HepG2 (cell line): ENCODE data around the gene ZNF30. TPM values are rescaled to one million over a fixed set of nuclear protein-coding genes. Genes with fewer than 3 reads are reported as not detected.

Experiments
- EZH2 ChIP-seq: conservative IDR thresholded peaks from 2 replicates; pipeline ENCODE4 v1.6.1; 2012; ENCODE audit warnings: mild to moderate bottlenecking, low read depth, low read length, moderate library complexity
- GATA4 ChIP-seq: sonication (generic); IDR thresholded peaks from 2 replicates; pipeline ENCODE4 v1.6.1; 2016; ENCODE audit warnings: antibody characterized with exemption, low read depth, borderline replicate concordance
- HDAC2 ChIP-seq: sonication (generic); formaldehyde crosslinking; IDR thresholded peaks from 2 replicates; pipeline ENCODE4 v1.4.0; 2020; ENCODE audit warnings: missing genetic modification reagents
- KDM1A ChIP-seq: IDR thresholded peaks from 2 replicates; pipeline ENCODE4 v1.6.1; 2016; ENCODE audit warnings: missing compliant biosample characterization
- KLF15 ChIP-seq: sonication (generic); formaldehyde crosslinking; IDR thresholded peaks from 2 replicates; pipeline ENCODE4 v1.8.1; 2023; ENCODE audit warnings: borderline replicate concordance, mild to moderate bottlenecking, inconsistent platforms, missing genetic modification reagents, mixed read lengths
- MED1 ChIP-seq: sonication (generic); formaldehyde crosslinking; IDR thresholded peaks from 2 replicates; pipeline ENCODE4 v1.4.0; 2020; ENCODE audit warnings: missing genetic modification reagents
- MTF2 ChIP-seq: sonication (generic); formaldehyde crosslinking; IDR thresholded peaks from 2 replicates; pipeline ENCODE4 v1.5.0; 2020; ENCODE audit warnings: missing genetic modification reagents, borderline replicate concordance
- NKX3-1 ChIP-seq: sonication (generic); formaldehyde crosslinking; IDR thresholded peaks from 2 replicates; pipeline ENCODE4 v1.5.0; 2020; ENCODE audit warnings: missing genetic modification reagents
- PAX8 ChIP-seq: sonication (generic); formaldehyde crosslinking; IDR thresholded peaks from 2 replicates; pipeline ENCODE4 v1.8.0; 2022; ENCODE audit warnings: mild to moderate bottlenecking, missing genetic modification reagents, borderline replicate concordance
- PHF21A ChIP-seq: sonication (generic); formaldehyde crosslinking; IDR thresholded peaks from 2 replicates; pipeline ENCODE4 v1.5.0; 2020; ENCODE audit warnings: mild to moderate bottlenecking, missing genetic modification reagents
- PHF8 ChIP-seq: sonication (generic); formaldehyde crosslinking; IDR thresholded peaks from 2 replicates; pipeline ENCODE4 v1.5.0; 2020; ENCODE audit warnings: missing genetic modification reagents
- RFX1 ChIP-seq: fragments of 450-650 bp; IDR thresholded peaks from 2 replicates; pipeline ENCODE4 v1.6.1; 2017
- RXRA ChIP-seq: sonication (generic); formaldehyde crosslinking; IDR thresholded peaks from 2 replicates; pipeline ENCODE4 v1.5.1; 2020; ENCODE audit warnings: missing genetic modification reagents
- SALL2 ChIP-seq: sonication (generic); formaldehyde crosslinking; IDR thresholded peaks from 2 replicates; pipeline ENCODE4 v1.8.1; 2023; ENCODE audit warnings: mild to moderate bottlenecking, missing genetic modification reagents, inconsistent platforms
- TOPORS ChIP-seq: sonication (generic); formaldehyde crosslinking; IDR thresholded peaks from 2 replicates; pipeline ENCODE4 v1.8.0; 2023; ENCODE audit warnings: mild to moderate bottlenecking, missing genetic modification reagents
- ZBTB7B ChIP-seq: sonication (generic); formaldehyde crosslinking; IDR thresholded peaks from 2 replicates; pipeline ENCODE4 v1.4.0; 2020; ENCODE audit warnings: missing genetic modification reagents
- ZFY ChIP-seq: sonication (generic); formaldehyde crosslinking; IDR thresholded peaks from 2 replicates; pipeline ENCODE4 v1.4.0; 2020; ENCODE audit warnings: missing genetic modification reagents
- ZNF230 ChIP-seq: sonication (generic); formaldehyde crosslinking; IDR thresholded peaks from 2 replicates; pipeline ENCODE4 v1.4.0; 2020; ENCODE audit warnings: mild to moderate bottlenecking, missing genetic modification reagents
- ZNF235 ChIP-seq: sonication (generic); formaldehyde crosslinking; IDR thresholded peaks from 2 replicates; pipeline ENCODE4 v1.8.1; 2023; ENCODE audit warnings: mild to moderate bottlenecking, missing genetic modification reagents, borderline replicate concordance
- ZNF256 ChIP-seq: sonication (generic); formaldehyde crosslinking; conservative IDR thresholded peaks from 2 replicates; pipeline ENCODE4 v1.4.0; 2020; ENCODE audit warnings: missing genetic modification reagents
- ZNF556 ChIP-seq: sonication (generic); formaldehyde crosslinking; IDR thresholded peaks from 2 replicates; pipeline ENCODE4 v1.4.0; 2020; ENCODE audit warnings: mild to moderate bottlenecking, missing genetic modification reagents, borderline replicate concordance
- ZNF674 ChIP-seq: sonication (generic); formaldehyde crosslinking; IDR thresholded peaks from 2 replicates; pipeline ENCODE4 v1.5.0; 2020; ENCODE audit warnings: low read depth, mild to moderate bottlenecking, missing genetic modification reagents
- ZNF7 ChIP-seq: IDR thresholded peaks from 2 replicates; pipeline ENCODE4 v1.6.1; 2016; ENCODE audit warnings: missing biosample characterization, missing genetic modification reagents
- ZNF788 ChIP-seq: sonication (generic); formaldehyde crosslinking; IDR thresholded peaks from 2 replicates; pipeline ENCODE4 v1.5.0; 2020; ENCODE audit warnings: mild to moderate bottlenecking, missing genetic modification reagents, borderline replicate concordance
- ZNF816 ChIP-seq: sonication (generic); formaldehyde crosslinking; IDR thresholded peaks from 2 replicates; pipeline ENCODE4 v1.8.0; 2022; ENCODE audit warnings: missing genetic modification reagents, mild to moderate bottlenecking, borderline replicate concordance
- polyA plus RNA-seq, 8 experiments: library from polyadenylated mRNA; depleted of rRNA in 3 of 8; stranded (reverse) in 7 of 8; unstranded in 1 of 8; fragments of >200 nt; fragmentation: Illumina TruSeq in 4 of 8; extraction: Trizol in 4 of 8; gene quantifications; 2 replicates each; pipeline versions ENCODE4 v1.2.1 to v1.2.3, GENCODE V29; 2011 to 2016; ENCODE audit warnings: low read depth in 4 of 8, missing spikeins in 1 of 8, mixed read lengths in 1 of 8; ENCODE audit not compliant: insufficient read depth in 1 of 8
- total RNA-seq, 5 experiments: library from RNA; depleted of rRNA; stranded (reverse); fragments of >200 nt; fragmentation: Illumina TruSeq; extraction: Trizol; gene quantifications; 2 replicates each; pipeline ENCODE4 v1.2.3, GENCODE V29; 2016; ENCODE audit warnings: low read depth in 1 of 5
- TF ChIP-seq, protein P1 (sequence below): IDR thresholded peaks from 2 replicates; pipeline ENCODE4 v1.6.1; 2016; ENCODE audit warnings: low read depth, control low read depth
- TF ChIP-seq, protein P2 (sequence below): sonication (generic); formaldehyde crosslinking; IDR thresholded peaks from 2 replicates; pipeline ENCODE4 v1.5.0; 2020; ENCODE audit warnings: missing genetic modification reagents
- TF ChIP-seq, protein P3 (sequence below): sonication (generic); formaldehyde crosslinking; IDR thresholded peaks from 2 replicates; pipeline ENCODE4 v1.5.1; 2020; ENCODE audit warnings: missing genetic modification reagents, mild to moderate bottlenecking, borderline replicate concordance

ZNF30 gene
- total and polyA plus RNA-seq, 2 of the 13 experiments (the other 11 are each of a cell fraction or from before 2014, with no cell fraction given), result 2.3 to 4.4 TPM

DNA sequence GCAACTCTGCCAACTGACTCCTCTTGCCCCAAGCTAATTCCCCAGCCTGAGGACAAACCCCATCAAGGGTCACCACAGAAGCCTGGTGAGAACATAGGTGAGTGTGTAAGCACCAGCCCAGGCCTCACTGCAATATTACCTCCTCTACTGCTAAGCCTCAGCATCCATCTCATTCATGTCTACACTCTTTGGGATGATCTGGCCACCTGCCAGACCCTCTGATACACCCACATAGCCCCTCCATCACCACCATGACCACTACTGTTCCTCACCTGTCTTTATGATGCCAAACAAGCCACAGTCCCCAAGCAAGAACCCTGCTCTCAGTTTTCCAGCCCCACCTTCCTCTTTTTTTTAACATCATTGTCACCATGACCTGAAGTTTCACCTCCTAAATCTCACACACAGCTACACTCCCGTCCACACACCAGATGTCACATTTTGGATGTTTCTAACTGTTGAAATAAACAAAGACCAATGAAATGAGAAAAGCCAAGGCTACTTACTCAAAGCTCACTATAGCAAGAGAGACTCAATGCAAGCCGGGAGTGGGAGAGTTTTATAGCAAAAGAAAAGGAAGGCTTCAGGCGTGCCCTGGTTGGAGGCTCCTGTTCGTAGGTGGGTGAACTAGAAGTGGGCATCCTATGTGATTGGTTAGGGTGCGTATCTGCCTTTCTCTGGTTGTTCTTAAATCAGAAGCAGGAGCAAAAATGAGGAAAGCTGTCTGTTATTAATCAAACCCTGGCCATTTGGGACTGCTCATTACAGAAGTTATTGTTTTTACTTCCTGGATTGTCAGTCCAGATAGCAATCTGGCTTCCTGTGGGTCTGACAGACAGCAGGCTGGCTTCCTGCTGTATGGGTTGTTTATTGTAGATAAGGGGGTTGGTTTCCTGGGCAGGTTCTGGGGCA is 35.3 kb downstream of the ZNF30 start (continued):
- TF ChIP-seq ZNF556 (peak; percentile 19; the same call in 1 of the 2 replicates), HDAC2 (CRISPR knock-in tag) (peak; percentile 82), ZNF7 (CRISPR knock-in tag) (no peak), MTF2 (CRISPR knock-in tag) (no peak), PAX8 (CRISPR knock-in tag) (no peak), NKX3-1 (CRISPR knock-in tag) (no peak), KLF15 (CRISPR knock-in tag) (no peak), ZNF788 (CRISPR knock-in tag) (peak; percentile 20; the same call in 1 of the 2 replicates), MED1 (CRISPR knock-in tag) (peak; percentile 87), KDM1A (CRISPR knock-in tag) (no peak), SALL2 (CRISPR knock-in tag) (no peak), ZNF256 (CRISPR knock-in tag) (no peak), PHF8 (CRISPR knock-in tag) (no peak), ZNF230 (CRISPR knock-in tag) (no peak), TOPORS (no peak), ZNF816 (no peak; the same call in 1 of the 2 replicates), RXRA (CRISPR knock-in tag) (no peak), ZNF674 (CRISPR knock-in tag) (no peak), EZH2 (no peak), PHF21A (CRISPR knock-in tag) (peak; percentile 54; the same call in 1 of the 2 replicates), RFX1 (no peak), ZFY (CRISPR knock-in tag) (no peak), ZBTB7B (CRISPR knock-in tag) (no peak), GATA4 (peak; percentile 91; the same call in 1 of the 2 replicates), ZNF235 (CRISPR knock-in tag) (no peak)
- TF ChIP-seq, protein P1, sequence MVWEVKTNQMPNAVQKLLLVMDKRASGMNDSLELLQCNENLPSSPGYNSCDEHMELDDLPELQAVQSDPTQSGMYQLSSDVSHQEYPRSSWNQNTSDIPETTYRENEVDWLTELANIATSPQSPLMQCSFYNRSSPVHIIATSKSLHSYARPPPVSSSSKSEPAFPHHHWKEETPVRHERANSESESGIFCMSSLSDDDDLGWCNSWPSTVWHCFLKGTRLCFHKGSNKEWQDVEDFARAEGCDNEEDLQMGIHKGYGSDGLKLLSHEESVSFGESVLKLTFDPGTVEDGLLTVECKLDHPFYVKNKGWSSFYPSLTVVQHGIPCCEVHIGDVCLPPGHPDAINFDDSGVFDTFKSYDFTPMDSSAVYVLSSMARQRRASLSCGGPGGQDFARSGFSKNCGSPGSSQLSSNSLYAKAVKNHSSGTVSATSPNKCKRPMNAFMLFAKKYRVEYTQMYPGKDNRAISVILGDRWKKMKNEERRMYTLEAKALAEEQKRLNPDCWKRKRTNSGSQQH, result no peak
- TF ChIP-seq, protein P2, sequence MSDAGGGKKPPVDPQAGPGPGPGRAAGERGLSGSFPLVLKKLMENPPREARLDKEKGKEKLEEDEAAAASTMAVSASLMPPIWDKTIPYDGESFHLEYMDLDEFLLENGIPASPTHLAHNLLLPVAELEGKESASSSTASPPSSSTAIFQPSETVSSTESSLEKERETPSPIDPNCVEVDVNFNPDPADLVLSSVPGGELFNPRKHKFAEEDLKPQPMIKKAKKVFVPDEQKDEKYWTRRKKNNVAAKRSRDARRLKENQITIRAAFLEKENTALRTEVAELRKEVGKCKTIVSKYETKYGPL, result no peak
- TF ChIP-seq, protein P3, sequence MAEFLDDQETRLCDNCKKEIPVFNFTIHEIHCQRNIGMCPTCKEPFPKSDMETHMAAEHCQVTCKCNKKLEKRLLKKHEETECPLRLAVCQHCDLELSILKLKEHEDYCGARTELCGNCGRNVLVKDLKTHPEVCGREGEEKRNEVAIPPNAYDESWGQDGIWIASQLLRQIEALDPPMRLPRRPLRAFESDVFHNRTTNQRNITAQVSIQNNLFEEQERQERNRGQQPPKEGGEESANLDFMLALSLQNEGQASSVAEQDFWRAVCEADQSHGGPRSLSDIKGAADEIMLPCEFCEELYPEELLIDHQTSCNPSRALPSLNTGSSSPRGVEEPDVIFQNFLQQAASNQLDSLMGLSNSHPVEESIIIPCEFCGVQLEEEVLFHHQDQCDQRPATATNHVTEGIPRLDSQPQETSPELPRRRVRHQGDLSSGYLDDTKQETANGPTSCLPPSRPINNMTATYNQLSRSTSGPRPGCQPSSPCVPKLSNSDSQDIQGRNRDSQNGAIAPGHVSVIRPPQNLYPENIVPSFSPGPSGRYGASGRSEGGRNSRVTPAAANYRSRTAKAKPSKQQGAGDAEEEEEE, result no peak
